ENCODE measurements around the gene MEGF11.

The MEGF11 gene

DNA sequence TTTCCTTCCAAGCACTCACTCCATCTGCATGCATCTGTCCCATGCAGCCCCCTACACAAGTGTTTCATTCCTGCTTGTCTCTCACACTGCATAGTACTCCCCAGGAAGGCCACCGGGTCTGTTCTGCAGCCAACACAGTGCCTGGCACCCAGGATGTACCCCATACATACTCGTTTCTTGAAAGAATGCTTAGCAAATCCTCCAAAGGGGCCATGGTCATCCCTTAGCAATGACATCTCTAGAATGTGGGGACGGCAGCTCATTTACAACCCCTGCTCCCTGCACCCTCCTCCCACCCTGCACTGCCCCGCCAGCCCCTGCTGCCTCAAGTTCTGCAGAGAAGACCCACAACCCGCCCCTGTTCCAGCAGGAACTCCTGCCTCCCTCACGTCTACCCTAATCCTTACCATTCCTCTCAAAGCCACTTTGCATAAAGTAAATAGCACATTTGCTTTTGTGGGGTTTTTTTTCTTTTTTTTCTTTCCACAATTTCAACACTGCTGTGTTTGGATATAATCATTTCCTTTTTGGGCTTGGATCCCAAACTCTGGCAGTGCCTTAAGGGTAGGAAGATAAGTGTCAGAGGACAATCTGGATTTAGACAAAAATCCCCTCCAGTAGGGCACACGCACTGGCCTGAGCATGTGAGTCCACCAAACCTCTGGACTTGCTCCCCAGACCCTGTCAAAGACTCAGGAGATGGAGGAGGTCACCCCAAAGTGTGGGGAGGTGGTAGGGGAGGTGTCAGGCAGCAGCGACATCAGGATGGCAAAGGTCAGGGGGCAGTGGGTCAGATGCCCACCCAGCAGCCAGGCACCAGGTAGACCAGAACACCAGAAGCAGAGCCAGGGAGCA lies 68.4 kb downstream of the MEGF11 start:
- H2AFZ ChIP-seq (ENCODE audit: low read depth, low read length): no peak overlapping the region
- peaks cover 43% of the 10 kb centered on the region for H3K27me3 ChIP-seq (ENCODE audit: insufficient read depth, low read length)
- peaks cover 12% of the 10 kb centered on the region for H3K4me1 ChIP-seq (ENCODE audit: insufficient read depth, low read length)
- H3K4me3 ChIP-seq (ENCODE audit: low read length): no peak overlapping the region
- no peaks in the 10 kb centered on the region for H3K9me3 ChIP-seq (ENCODE audit: low read length)
- H3K36me3 ChIP-seq (ENCODE audit: insufficient read depth, low read length): no peaks in the 10 kb centered on the region

DNA sequence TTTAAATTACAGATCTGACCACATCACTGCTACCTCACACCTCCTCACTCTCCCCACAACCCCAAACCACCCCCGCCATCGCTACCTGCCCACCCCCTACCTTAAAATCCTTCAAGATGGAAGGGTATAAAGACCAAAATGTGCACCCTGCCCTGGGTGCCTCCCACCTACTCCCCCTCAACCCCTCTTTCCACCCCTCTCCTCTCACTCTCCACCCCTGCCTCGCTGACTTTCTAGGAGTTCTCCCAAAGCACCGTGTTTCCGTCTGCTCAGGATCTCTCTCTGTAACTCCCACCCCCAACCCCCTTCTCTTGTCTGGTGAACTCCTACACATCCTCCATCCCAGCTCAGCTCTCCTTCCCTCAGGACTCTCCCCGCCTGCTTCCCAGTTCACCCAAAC lies 69.1 kb downstream of the MEGF11 start:
- peaks cover 43% of the 10 kb centered on the region for H3K27me3 ChIP-seq (ENCODE audit: insufficient read depth, low read length)
- no peaks in the 10 kb centered on the region for H3K36me3 ChIP-seq (ENCODE audit: insufficient read depth, low read length)

DNA sequence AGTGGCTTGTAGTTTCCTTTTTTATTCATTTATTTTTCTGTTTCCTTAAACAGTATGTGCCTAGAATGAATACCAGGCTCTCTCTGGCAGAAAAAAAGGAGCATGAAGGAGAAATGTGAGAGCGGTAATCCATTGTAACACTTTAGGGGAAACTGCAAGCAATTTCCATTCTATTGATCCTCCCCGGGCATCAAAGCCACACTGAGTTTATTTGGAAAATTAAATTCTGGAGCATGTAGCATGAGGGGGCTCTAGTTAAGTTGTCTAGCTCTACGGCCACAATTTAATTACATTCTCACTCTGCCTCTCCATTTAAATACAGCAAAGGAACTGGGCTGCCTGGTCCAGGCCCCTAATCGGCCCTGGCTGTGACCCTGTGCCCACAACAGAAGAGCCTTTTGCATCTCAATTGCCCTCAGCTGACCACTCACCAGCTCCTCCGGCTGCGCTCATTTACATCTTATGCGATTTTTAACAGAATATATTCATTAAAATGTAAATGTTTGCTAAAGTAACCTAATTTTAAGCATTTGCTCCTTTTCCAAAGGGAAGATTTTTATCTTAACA lies 72.9 kb downstream of the MEGF11 start:
- H3K4me3 ChIP-seq (ENCODE audit: low read length): no peak overlapping the region
- no peaks in the 10 kb centered on the region for H3K36me3 ChIP-seq (ENCODE audit: insufficient read depth, low read length)
- H3K4me1 ChIP-seq (ENCODE audit: insufficient read depth, low read length): peaks cover 16% of the 10 kb centered on the region
- peak overlapping the region; percentile 10 for H2AFZ ChIP-seq (ENCODE audit: low read depth, low read length)
- peaks cover 25% of the 10 kb centered on the region for H3K27me3 ChIP-seq (ENCODE audit: insufficient read depth, low read length)
- no peaks in the 10 kb centered on the region for H3K9me3 ChIP-seq (ENCODE audit: low read length)

More for the DNA sequence above, 69.1 kb downstream of the MEGF11 start:
- no peak overlapping the region for H3K4me3 ChIP-seq (ENCODE audit: low read length)
- peaks cover 16% of the 10 kb centered on the region for H3K4me1 ChIP-seq (ENCODE audit: insufficient read depth, low read length)
- H3K9me3 ChIP-seq (ENCODE audit: low read length): no peaks in the 10 kb centered on the region
- H2AFZ ChIP-seq (ENCODE audit: low read depth, low read length): no peak overlapping the region

DNA sequence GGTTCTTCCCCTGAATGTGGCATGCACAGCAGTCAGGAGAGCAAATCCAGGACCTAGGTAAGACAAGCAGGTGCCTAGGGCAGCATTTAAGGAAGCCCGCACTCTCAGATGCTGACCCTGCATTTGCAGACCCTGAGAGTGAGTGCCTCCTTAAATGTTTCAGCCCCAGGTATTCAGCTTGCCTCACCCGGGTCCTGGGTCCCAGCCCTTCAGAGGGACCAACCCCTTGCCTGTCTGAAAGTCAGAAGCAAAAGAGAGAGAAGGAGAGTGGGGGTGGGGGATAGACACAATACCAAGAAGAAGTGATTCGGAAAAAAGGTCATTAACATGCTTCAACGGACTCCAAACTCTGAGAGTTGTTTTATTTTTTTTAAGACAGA lies 75.0 kb downstream of the MEGF11 start:
- Histone ChIP-seq H2AFZ (ENCODE audit: low read depth, low read length) (no peak overlapping the region), H3K4me1 (ENCODE audit: insufficient read depth, low read length) (peaks cover 16% of the 10 kb centered on the region), H3K9me3 (ENCODE audit: low read length) (no peaks in the 10 kb centered on the region), H3K27me3 (ENCODE audit: insufficient read depth, low read length) (peaks cover 26% of the 10 kb centered on the region), H3K36me3 (ENCODE audit: insufficient read depth, low read length) (no peaks in the 10 kb centered on the region), H3K4me3 (ENCODE audit: low read length) (no peak overlapping the region)

DNA sequence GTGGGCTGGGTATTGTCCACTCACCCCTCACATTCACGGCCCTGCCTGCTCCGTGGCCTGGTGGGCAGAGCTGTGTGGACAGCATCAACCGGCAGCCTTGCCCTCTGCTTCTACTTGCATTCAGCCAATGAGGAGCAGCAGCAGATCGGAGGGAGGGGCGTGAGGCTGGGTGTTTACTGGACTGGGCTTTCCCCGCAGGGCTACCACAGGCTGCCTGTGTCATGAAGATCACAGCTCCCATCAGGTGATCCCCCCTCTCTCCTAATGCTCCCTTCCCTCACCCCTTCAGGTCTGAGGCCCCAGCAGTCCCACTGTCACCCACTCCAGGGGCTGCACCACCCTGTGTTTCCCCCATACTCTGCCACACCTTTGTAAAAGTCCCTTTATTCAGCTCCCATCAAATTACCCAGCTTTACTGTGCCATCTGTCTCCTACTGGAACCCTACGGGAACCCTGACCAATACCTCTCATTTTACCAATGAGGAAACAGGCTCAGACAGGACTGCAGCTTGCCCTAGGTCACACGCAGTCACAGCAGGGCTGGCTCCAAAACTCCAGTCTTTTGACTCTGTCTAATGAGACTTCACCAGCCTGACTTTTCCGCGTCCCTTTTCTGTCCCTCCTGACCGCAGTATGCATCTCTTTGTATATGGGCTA lies 81.1 kb downstream of the MEGF11 start:
- H3K9me3 ChIP-seq (ENCODE audit: low read length): no peaks in the 10 kb centered on the region
- H2AFZ ChIP-seq (ENCODE audit: low read depth, low read length): no peak overlapping the region
- H3K4me1 ChIP-seq (ENCODE audit: insufficient read depth, low read length): no peaks in the 10 kb centered on the region
- H3K4me3 ChIP-seq (ENCODE audit: low read length): no peak overlapping the region
- peaks cover 23% of the 10 kb centered on the region for H3K27me3 ChIP-seq (ENCODE audit: insufficient read depth, low read length)
- H3K36me3 ChIP-seq (ENCODE audit: insufficient read depth, low read length): no peaks in the 10 kb centered on the region

DNA sequence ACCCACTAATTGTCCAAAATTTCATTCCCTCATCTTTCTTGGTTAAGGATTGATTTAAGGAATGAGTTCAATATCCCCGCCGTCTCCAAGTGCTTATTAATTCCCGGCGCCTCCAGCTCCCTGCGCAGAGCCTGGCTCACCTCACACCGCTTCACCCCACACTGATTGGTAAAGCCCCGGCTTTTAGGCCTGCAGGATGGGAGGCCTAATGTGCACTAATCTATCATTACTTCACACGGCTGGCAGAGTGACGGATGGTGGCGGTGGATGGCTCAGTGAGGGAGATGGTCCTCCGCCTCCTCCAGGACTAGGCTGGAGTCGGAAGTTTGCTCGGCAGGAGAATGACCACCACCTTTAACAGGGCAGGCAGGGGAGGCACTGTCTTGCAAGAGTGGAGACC lies 81.7 kb downstream of the MEGF11 start:
- no peaks in the 10 kb centered on the region for H3K4me1 ChIP-seq (ENCODE audit: insufficient read depth, low read length)
- H3K27me3 ChIP-seq (ENCODE audit: insufficient read depth, low read length): peaks cover 23% of the 10 kb centered on the region
- H3K36me3 ChIP-seq (ENCODE audit: insufficient read depth, low read length): no peaks in the 10 kb centered on the region
- H2AFZ ChIP-seq (ENCODE audit: low read depth, low read length): no peak overlapping the region
- H3K9me3 ChIP-seq (ENCODE audit: low read length): no peaks in the 10 kb centered on the region
- H3K4me3 ChIP-seq (ENCODE audit: low read length): no peak overlapping the region

DNA sequence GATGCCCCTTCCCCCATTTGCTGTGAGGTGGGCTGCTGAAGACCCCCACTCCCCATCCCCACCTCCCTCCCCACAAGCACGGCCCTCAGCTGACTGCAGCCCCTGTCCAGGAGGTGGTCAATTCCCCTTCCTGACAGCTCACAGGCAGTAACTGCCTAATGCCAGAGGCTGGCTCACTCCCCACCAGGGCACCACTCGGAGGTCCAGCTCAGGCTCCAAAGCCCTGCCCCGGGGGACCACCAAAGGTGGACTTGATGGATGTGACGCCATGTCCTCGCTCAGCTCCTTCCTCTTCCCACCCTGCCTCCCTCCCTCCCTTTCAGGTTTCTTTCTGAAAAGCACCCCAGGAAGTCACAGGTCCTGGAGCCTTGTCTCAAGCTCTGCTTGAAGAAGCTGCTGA lies 82.8 kb downstream of the MEGF11 start:
- H3K27me3 ChIP-seq (ENCODE audit: insufficient read depth, low read length): peaks cover 23% of the 10 kb centered on the region
- no peaks in the 10 kb centered on the region for H3K36me3 ChIP-seq (ENCODE audit: insufficient read depth, low read length)
- H2AFZ ChIP-seq (ENCODE audit: low read depth, low read length): no peak overlapping the region
- no peaks in the 10 kb centered on the region for H3K4me1 ChIP-seq (ENCODE audit: insufficient read depth, low read length)
- no peaks in the 10 kb centered on the region for H3K9me3 ChIP-seq (ENCODE audit: low read length)
- no peak overlapping the region for H3K4me3 ChIP-seq (ENCODE audit: low read length)

DNA sequence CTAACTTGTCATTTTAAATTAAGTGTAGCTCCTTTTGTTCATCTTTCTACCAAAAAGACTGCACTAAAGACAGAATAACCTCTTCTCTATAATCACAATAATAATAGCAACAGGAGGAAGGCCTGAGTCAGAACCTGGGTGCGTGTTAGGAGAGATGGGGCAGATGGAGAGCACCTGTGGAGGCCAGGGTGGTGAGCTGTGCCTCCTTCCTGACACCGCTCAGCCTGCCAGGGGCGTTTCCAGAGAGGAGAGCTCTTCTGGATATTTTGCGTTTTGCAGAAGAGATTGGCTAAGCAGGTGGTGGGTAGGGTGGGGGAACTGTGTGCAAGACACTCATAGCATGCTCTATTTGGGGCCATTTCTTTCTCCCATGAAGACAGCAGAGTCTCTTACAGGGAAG lies 83.5 kb downstream of the MEGF11 start:
- H3K36me3 ChIP-seq (ENCODE audit: insufficient read depth, low read length): no peaks in the 10 kb centered on the region
- H3K4me3 ChIP-seq (ENCODE audit: low read length): no peak overlapping the region
- no peak overlapping the region for H2AFZ ChIP-seq (ENCODE audit: low read depth, low read length)
- H3K9me3 ChIP-seq (ENCODE audit: low read length): no peaks in the 10 kb centered on the region
- no peaks in the 10 kb centered on the region for H3K4me1 ChIP-seq (ENCODE audit: insufficient read depth, low read length)
- H3K27me3 ChIP-seq (ENCODE audit: insufficient read depth, low read length): peaks cover 23% of the 10 kb centered on the region

DNA sequence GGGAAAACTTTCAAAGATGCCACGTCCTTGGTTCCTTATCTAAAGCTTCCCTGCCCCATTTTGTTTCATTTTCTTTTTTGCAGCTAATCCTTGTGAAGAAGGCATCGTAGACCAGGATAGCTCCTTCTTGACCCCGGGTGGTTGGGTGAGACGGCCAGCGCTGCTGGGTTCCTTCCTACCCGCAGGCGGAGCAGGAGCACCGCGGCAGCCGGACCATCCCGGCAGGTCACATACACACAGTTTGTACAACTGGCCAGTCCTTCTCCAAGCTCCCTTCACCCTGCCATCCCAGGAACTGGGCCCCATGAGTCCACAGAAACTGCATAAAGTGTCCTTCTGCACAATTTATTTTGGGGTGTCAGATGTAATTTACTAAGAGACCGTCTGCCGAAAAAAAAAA lies 83.9 kb downstream of the MEGF11 start:
- Histone ChIP-seq H3K27me3 (ENCODE audit: insufficient read depth, low read length) (peaks cover 22% of the 10 kb centered on the region), H3K4me1 (ENCODE audit: insufficient read depth, low read length) (no peaks in the 10 kb centered on the region), H3K36me3 (ENCODE audit: insufficient read depth, low read length) (no peaks in the 10 kb centered on the region), H3K9me3 (ENCODE audit: low read length) (no peaks in the 10 kb centered on the region), H3K4me3 (ENCODE audit: low read length) (no peak overlapping the region), H2AFZ (ENCODE audit: low read depth, low read length) (no peak overlapping the region)

DNA sequence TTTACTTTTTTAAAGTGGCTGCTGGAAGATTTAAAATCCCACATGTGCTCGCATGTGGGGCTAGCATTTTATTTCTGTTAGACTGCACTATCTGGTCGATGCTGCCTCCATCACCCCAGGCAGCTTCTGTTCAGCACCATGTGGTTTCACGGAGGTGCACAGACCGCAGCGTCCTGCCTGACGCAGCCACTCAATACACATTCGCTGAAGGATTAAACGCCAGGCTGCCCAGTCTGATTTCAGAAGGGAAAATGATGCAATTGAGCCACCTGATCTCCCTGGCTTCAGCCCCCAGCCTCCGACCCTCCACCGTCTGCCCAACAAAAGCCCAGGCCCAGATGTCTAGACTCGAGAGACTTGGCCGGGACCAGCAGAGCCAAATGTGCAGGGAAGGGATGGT lies 84.5 kb downstream of the MEGF11 start:
- H3K4me1 ChIP-seq (ENCODE audit: insufficient read depth, low read length): no peaks in the 10 kb centered on the region
- peaks cover 16% of the 10 kb centered on the region for H3K27me3 ChIP-seq (ENCODE audit: insufficient read depth, low read length)
- H3K9me3 ChIP-seq (ENCODE audit: low read length): no peaks in the 10 kb centered on the region
- H3K4me3 ChIP-seq (ENCODE audit: low read length): no peak overlapping the region
- no peak overlapping the region for H2AFZ ChIP-seq (ENCODE audit: low read depth, low read length)
- H3K36me3 ChIP-seq (ENCODE audit: insufficient read depth, low read length): no peaks in the 10 kb centered on the region

DNA sequence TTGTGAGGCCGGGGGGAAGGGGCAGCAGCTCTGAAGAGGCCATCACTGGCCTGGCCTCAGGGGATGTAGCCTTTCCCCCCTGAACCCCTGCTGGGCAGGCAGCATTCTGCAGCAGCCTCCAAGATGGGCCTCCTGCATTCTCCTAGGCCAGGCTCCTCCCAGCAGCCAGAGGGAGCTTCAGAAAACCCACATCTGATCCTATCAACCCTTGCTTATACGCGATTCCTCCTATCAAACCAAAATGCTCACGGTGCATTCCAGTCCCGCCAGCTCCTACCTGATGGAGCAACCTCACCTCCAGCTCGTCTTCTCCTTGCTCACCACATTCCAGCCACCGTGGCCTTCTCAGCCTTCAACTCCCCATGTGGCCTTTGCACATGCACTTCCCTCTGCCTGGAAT lies 85.7 kb downstream of the MEGF11 start:
- no peaks in the 10 kb centered on the region for H3K9me3 ChIP-seq (ENCODE audit: low read length)
- no peak overlapping the region for H3K4me3 ChIP-seq (ENCODE audit: low read length)
- no peak overlapping the region for H2AFZ ChIP-seq (ENCODE audit: low read depth, low read length)
- H3K36me3 ChIP-seq (ENCODE audit: insufficient read depth, low read length): no peaks in the 10 kb centered on the region
- no peaks in the 10 kb centered on the region for H3K4me1 ChIP-seq (ENCODE audit: insufficient read depth, low read length)
- H3K27me3 ChIP-seq (ENCODE audit: insufficient read depth, low read length): peaks cover 7% of the 10 kb centered on the region

DNA sequence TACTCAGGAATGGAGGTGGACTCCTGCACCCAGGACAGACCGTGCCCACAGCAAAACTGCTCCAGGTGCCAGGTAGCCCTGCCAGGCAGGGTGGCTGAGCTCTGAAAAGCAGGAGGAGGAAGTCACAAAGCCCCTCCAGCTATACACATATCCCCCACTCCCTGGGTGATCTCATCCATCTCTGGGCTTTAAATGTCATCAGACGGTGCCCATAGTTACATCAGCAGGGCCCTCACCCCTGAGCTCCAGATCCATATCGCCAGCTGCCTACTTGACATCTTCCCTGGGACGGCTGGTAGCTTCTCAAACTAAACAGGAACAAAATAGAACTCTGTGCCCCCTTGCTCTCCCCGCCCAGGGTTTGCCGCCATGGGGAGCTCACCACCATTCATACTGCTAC lies 87.7 kb downstream of the MEGF11 start:
- Histone ChIP-seq H3K27me3 (ENCODE audit: insufficient read depth, low read length) (peaks cover 2% of the 10 kb centered on the region), H3K9me3 (ENCODE audit: low read length) (no peaks in the 10 kb centered on the region), H3K4me1 (ENCODE audit: insufficient read depth, low read length) (no peaks in the 10 kb centered on the region), H2AFZ (ENCODE audit: low read depth, low read length) (no peak overlapping the region), H3K4me3 (ENCODE audit: low read length) (no peak overlapping the region), H3K36me3 (ENCODE audit: insufficient read depth, low read length) (no peaks in the 10 kb centered on the region)

DNA sequence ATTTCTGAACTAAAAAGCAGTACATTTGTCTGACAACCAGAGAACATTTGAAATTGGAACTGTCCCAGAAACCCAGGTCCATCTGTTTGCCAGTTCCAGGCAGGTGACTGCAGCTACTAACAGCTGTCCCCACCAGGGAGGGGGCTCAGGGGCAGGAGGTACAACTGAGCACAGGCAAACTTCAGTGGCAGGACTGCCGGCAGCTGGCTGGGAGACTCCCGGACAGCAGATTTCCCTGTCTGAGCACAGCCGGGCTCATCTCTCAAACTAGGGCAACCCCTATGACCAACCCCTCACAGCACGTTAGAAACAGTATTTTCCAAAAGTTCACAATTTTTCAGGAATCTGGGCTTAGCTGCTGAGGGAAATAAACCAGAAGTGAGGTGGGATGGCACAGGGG lies 88.8 kb downstream of the MEGF11 start:
- Histone ChIP-seq H3K36me3 (ENCODE audit: insufficient read depth, low read length) (no peaks in the 10 kb centered on the region), H3K27me3 (ENCODE audit: insufficient read depth, low read length) (peaks cover 2% of the 10 kb centered on the region), H2AFZ (ENCODE audit: low read depth, low read length) (no peak overlapping the region), H3K4me1 (ENCODE audit: insufficient read depth, low read length) (no peaks in the 10 kb centered on the region), H3K9me3 (ENCODE audit: low read length) (no peaks in the 10 kb centered on the region), H3K4me3 (ENCODE audit: low read length) (no peak overlapping the region)

All from neuron (in vitro differentiated cells).